Naive thymus-derived CD4-positive, alpha-beta T cell (primary cell): ENCODE results near the gene SH3BP5. TPM values are rescaled to one million over a fixed set of nuclear protein-coding genes. Genes with fewer than 3 reads are reported as not detected.

Experiments
- ATAC-seq: fragments of 150-1000 bp; cut with Tn5 transposase; 2 replicates; pipeline ENCODE4 v1.10.0; 2021; ENCODE audit warnings: mild to moderate bottlenecking, moderate library complexity
- CTCF ChIA-PET: fragments of 350-600 bp; sonication (Branson Sonifier 250); formaldehyde crosslinking; loops from one replicate; lab custom pipeline; 2021; ENCODE audit warnings: antibody characterized with exemption; lab: Charles Lee
- POLR2A ChIA-PET: fragments of 350-600 bp; sonication (Branson Sonifier 250); formaldehyde crosslinking; loops from one replicate; lab custom pipeline; 2021; ENCODE audit warnings: antibody characterized with exemption, inconsistent platforms; lab: Charles Lee
- DNase-seq, 9 donors: peaks; one replicate each; pipeline versions ENCODE4 v3.0.0 to v3.0.0-alpha.2; 2020 to 2022; ENCODE audit warnings: mixed read lengths in 1 of 9
- H3K27ac ChIP-seq: one replicate; pipeline ENCODE4 v1.7.0; 2013; ENCODE audit warnings: mild to moderate bottlenecking, low read depth, low read length, moderate library complexity
- H3K27me3 ChIP-seq, 2 donors: one replicate each; pipeline ENCODE4 v1.7.0; 2013; ENCODE audit warnings: low read length in 2 of 2, mild to moderate bottlenecking in 2 of 2, moderate library complexity in 2 of 2; ENCODE audit not compliant: control insufficient read depth in 2 of 2, insufficient read depth in 2 of 2
- H3K36me3 ChIP-seq, 3 experiments: 1 replicate in 2 of 3; 2 replicates in 1 of 3; pipeline ENCODE4 v1.7.0; 2013; ENCODE audit warnings: low read length in 3 of 3, mild to moderate bottlenecking in 3 of 3, moderate library complexity in 1 of 3; ENCODE audit not compliant: insufficient read depth in 3 of 3, control insufficient read depth in 2 of 3
- H3K4me1 ChIP-seq, 2 donors: one replicate each; pipeline ENCODE4 v1.7.0; 2013; ENCODE audit warnings: low read length in 2 of 2, mild to moderate bottlenecking in 2 of 2, moderate library complexity in 1 of 2; ENCODE audit not compliant: control insufficient read depth in 2 of 2, insufficient read depth in 2 of 2
- H3K4me3 ChIP-seq: 2 replicates; pipeline ENCODE4 v1.7.0; 2013; ENCODE audit warnings: mild to moderate bottlenecking, low read length
- H3K9me3 ChIP-seq, 3 experiments: 1 replicate in 2 of 3; 2 replicates in 1 of 3; pipeline ENCODE4 v1.7.0; 2013; ENCODE audit warnings: low read length in 3 of 3; ENCODE audit not compliant: control insufficient read depth in 2 of 3
- H3K27ac Mint-ChIP-seq, 9 donors: one replicate each; pipeline ENCODE4 v1.8.0; 2020 to 2022; ENCODE audit warnings: mixed read lengths in 9 of 9, mild to moderate bottlenecking in 8 of 9, moderate library complexity in 5 of 9, inconsistent platforms in 2 of 9
- H3K27me3 Mint-ChIP-seq, 5 donors: one replicate each; pipeline ENCODE4 v1.8.0; 2021 to 2022; ENCODE audit warnings: mixed read lengths in 5 of 5, mild to moderate bottlenecking in 1 of 5
- H3K36me3 Mint-ChIP-seq, 5 donors: one replicate each; pipeline ENCODE4 v1.8.0; 2020 to 2022; ENCODE audit warnings: mixed read lengths in 5 of 5, mild to moderate bottlenecking in 3 of 5, inconsistent platforms in 1 of 5
- H3K4me1 Mint-ChIP-seq, 7 donors: one replicate each; pipeline ENCODE4 v1.8.0; 2020 to 2022; ENCODE audit warnings: mixed read lengths in 7 of 7, mild to moderate bottlenecking in 3 of 7, inconsistent platforms in 1 of 7
- H3K4me3 Mint-ChIP-seq, 10 donors: one replicate each; pipeline ENCODE4 v1.8.0; 2020 to 2022; ENCODE audit warnings: mild to moderate bottlenecking in 10 of 10, mixed read lengths in 10 of 10, moderate library complexity in 6 of 10, inconsistent platforms in 2 of 10
- H3K9me3 Mint-ChIP-seq, 11 donors: one replicate each; pipeline ENCODE4 v1.8.0; 2020 to 2022; ENCODE audit warnings: mixed read lengths in 11 of 11, mild to moderate bottlenecking in 4 of 11, inconsistent platforms in 1 of 11, moderate library complexity in 1 of 11
- intact Hi-C, 2 donors: fragments of 100-400 bp; cut with micrococcal nuclease; formaldehyde crosslinking; loops; one replicate each; pipeline ENCODE4 v1.15.1; 2023
- polyA plus RNA-seq, 2 donors: library from polyadenylated mRNA; unstranded; fragments of 300-500 nt; fragmentation: Illumina TruSeq; gene quantifications; one replicate each; pipeline ENCODE4 v1.2.3, GENCODE V29; 2021
- total RNA-seq, 6 experiments: library from RNA in 5 of 6; stranded (reverse) in 5 of 6; gene quantifications; 1 replicate in 5 of 6; 2 replicates in 1 of 6; pipeline ENCODE4 v1.2.3 and lab custom pipeline; 2021 to 2026

The SH3BP5 gene
- total and polyA plus RNA-seq, 7 experiments from 2014 or later = 18.5 to 64.7 (median 39.5) TPM

DNA sequence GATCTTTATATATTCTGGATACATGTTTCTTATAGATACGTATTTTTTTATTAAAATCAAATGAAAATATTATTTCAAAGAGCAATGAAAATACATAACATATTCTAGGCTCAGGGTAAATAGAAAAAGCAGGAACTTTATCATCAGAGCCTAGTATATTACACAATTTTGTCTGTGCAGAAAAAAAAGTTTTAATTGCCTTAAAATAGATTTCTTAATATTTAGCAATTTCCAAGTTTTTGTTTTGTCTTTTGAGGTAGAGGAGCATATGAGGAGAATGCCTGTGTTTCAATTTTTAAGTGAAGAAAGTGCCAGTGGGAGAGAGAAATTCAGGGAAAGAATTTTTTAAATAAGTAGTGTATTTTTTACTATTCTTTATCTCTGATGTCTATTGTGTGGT lies 115.9 kb downstream of the SH3BP5 start:
- H3K27me3 Mint-ChIP-seq = no peaks in the 10 kb centered on the region
- intact Hi-C loops = loop anchor here in 1 of 2 donors (2.0 kb wide), 1 partner anchor 16 kb away; no protein-coding TSS in a partner anchor
- H3K4me1 ChIP-seq = no peaks in the 10 kb centered on the region
- peaks cover 12 to 50% (median 29%) of the 10 kb centered on the region in 7 donors for H3K4me1 Mint-ChIP-seq
- H3K36me3 ChIP-seq = peaks cover 20 to 57% (median 22%) of the 10 kb centered on the region in 3 experiments
- DNase-seq (no peak), ATAC-seq (no peak)
- CTCF ChIA-PET = interaction anchor here (0.6 to 1.5 kb wide), 3 partner anchors 11 to 98 kb away, joined by 3 read pairs; partner anchors contain the start of gene CAPN7
- H3K36me3 Mint-ChIP-seq = peaks cover 4 to 54% (median 33%) of the 10 kb centered on the region in 5 donors
- no peaks in the 10 kb centered on the region for H3K9me3 Mint-ChIP-seq
- H3K27ac Mint-ChIP-seq = peak overlapping the region in 7 of 9 donors; percentile 8 to 89 (median 53)
- no peaks in the 10 kb centered on the region for H3K9me3 ChIP-seq
- no peak overlapping the region for H3K4me3 ChIP-seq
- POLR2A ChIA-PET = interaction anchor here (0.7 to 1.7 kb wide), 3 partner anchors 10 to 143 kb away, joined by 3 to 19 read pairs (median 6); partner anchors contain the start of gene CAPN7
- H3K4me3 Mint-ChIP-seq = peak overlapping the region in 1 of 10 donors; percentile 67
- no peak overlapping the region for H3K27ac ChIP-seq
- no peaks in the 10 kb centered on the region for H3K27me3 ChIP-seq

DNA sequence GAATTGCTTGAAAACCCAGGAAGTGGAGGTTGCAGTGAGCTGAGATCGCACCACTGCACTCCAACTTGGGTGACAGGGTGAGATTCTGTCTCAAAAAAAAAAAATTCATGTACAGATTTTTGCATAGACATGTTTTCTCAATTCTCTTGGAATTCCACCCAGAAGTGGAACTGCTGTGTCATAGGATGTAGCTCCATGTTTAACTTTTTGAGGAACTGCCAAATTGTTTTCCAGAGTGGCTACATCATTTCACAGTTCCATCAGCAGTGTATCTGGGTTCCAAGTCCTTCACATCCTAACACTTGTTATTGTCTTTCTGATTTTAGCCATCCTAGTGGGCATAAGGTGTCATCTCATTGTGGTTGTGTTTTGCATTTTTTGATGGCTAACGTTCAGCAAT lies 116.4 kb downstream of the SH3BP5 start:
- Mint-ChIP-seq H3K36me3 (peaks cover 4 to 59% (median 33%) of the 10 kb centered on the region in 5 donors), H3K4me1 (peaks cover 12 to 51% (median 29%) of the 10 kb centered on the region in 7 donors), H3K27me3 (no peaks in the 10 kb centered on the region), H3K4me3 (no peak overlapping the region), H3K27ac (peak overlapping the region in 2 of 9 donors; percentile 53 to 89), H3K9me3 (no peaks in the 10 kb centered on the region)
- peaks cover 20 to 57% (median 22%) of the 10 kb centered on the region in 3 experiments for H3K36me3 ChIP-seq
- H3K9me3 ChIP-seq = no peaks in the 10 kb centered on the region
- POLR2A ChIA-PET = interaction anchor here (0.7 to 1.2 kb wide), 2 partner anchors 10 to 143 kb away, joined by 3 to 6 read pairs; partner anchors contain the start of gene CAPN7
- DNase-seq = no peak
- ATAC-seq = no peak
- no peak overlapping the region for H3K27ac ChIP-seq
- peaks cover 0 to 3% of the 10 kb centered on the region in 2 donors for H3K4me1 ChIP-seq
- H3K27me3 ChIP-seq = no peaks in the 10 kb centered on the region
- intact Hi-C loops = loop anchor here in 1 of 2 donors (2.0 kb wide), 1 partner anchor 17 kb away; no protein-coding TSS in a partner anchor
- CTCF ChIA-PET = interaction anchor here (0.6 to 1.7 kb wide), 3 partner anchors 13 to 98 kb away, joined by 3 to 5 read pairs (median 3); no protein-coding TSS in a partner anchor
- no peak overlapping the region for H3K4me3 ChIP-seq

DNA sequence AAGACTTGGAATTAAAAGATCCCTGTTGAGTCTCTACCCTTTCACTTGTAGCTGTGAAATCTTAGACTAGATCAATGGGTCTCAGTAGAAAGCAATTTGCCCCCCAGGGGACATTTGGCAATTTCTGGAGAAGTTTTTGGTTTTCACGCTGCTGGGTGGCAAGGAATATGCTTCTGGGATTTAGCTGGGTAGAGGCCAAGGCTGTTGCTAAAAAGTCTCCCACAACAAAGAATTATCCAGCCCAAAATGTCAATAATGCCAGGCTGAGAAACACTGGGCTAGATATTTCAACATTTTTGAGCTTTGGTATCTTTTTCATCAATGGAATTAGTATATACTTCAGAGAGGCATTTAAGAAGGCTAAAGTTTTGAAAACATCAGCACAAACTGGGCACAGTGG lies 117.6 kb downstream of the SH3BP5 start:
- no peak for ATAC-seq
- no peak overlapping the region for H3K27ac Mint-ChIP-seq
- H3K27me3 Mint-ChIP-seq = no peaks in the 10 kb centered on the region
- DNase-seq = no peak
- no peak overlapping the region for H3K27ac ChIP-seq
- peaks cover 19 to 50% (median 20%) of the 10 kb centered on the region in 3 experiments for H3K36me3 ChIP-seq
- peaks cover 12 to 61% (median 30%) of the 10 kb centered on the region in 7 donors for H3K4me1 Mint-ChIP-seq
- CTCF ChIA-PET = interaction anchor here (1.0 to 1.7 kb wide), 2 partner anchors 10 to 12 kb away, joined by 4 to 5 read pairs; no protein-coding TSS in a partner anchor
- H3K4me1 ChIP-seq = peaks cover 0 to 3% of the 10 kb centered on the region in 2 donors
- no peaks in the 10 kb centered on the region for H3K27me3 ChIP-seq
- POLR2A ChIA-PET = interaction anchor here (1.1 to 1.6 kb wide), 2 partner anchors 9 to 12 kb away, joined by 4 read pairs; partner anchors contain the start of gene CAPN7
- no peaks in the 10 kb centered on the region for H3K9me3 ChIP-seq
- H3K4me3 ChIP-seq = no peak overlapping the region
- H3K36me3 Mint-ChIP-seq = peaks cover 4 to 56% (median 26%) of the 10 kb centered on the region in 5 donors
- H3K4me3 Mint-ChIP-seq = peak overlapping the region in 1 of 10 donors; percentile 9
- intact Hi-C loops = no loop called here
- no peaks in the 10 kb centered on the region for H3K9me3 Mint-ChIP-seq

DNA sequence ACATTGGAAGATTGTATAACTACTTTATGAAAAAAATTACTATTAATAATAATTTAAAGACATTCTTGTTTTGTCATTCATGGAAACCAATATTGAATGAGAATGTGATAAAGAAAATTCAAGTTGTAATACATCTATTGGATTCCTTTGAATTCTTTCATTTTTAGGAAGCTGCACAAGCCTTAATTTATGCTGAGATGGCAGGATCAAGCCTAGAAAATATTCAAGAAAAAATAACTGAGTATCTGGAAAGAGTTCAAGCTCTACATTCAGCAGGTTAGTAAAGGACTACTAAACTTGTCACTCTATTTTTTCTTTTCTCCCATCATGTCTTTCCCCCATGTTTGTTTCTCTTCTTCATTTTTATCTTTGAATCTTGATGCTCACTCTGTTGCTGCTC lies 120.4 kb downstream of the SH3BP5 start:
- Histone ChIP-seq H3K36me3 (peaks cover 0 to 29% (median 0%) of the 10 kb centered on the region in 3 experiments), H3K9me3 (no peaks in the 10 kb centered on the region), H3K27ac (no peak overlapping the region), H3K27me3 (no peaks in the 10 kb centered on the region), H3K4me3 (no peak overlapping the region), H3K4me1 (peaks cover 11 to 17% of the 10 kb centered on the region in 2 donors)
- H3K9me3 Mint-ChIP-seq = no peaks in the 10 kb centered on the region
- no peak overlapping the region for H3K4me3 Mint-ChIP-seq
- ChIA-PET POLR2A (no interaction called here), CTCF (interaction anchor here (0.7 kb wide), 1 partner anchor 9 kb away, joined by 3 read pairs; no protein-coding TSS in a partner anchor)
- DNase-seq = no peak
- peak overlapping the region in 3 of 9 donors; percentile 3 to 46 (median 9) for H3K27ac Mint-ChIP-seq
- peaks cover 22 to 61% (median 39%) of the 10 kb centered on the region in 7 donors for H3K4me1 Mint-ChIP-seq
- H3K36me3 Mint-ChIP-seq = peaks cover 0 to 35% (median 11%) of the 10 kb centered on the region in 5 donors
- no peak for ATAC-seq
- intact Hi-C loops = no loop called here
- H3K27me3 Mint-ChIP-seq = no peaks in the 10 kb centered on the region

DNA sequence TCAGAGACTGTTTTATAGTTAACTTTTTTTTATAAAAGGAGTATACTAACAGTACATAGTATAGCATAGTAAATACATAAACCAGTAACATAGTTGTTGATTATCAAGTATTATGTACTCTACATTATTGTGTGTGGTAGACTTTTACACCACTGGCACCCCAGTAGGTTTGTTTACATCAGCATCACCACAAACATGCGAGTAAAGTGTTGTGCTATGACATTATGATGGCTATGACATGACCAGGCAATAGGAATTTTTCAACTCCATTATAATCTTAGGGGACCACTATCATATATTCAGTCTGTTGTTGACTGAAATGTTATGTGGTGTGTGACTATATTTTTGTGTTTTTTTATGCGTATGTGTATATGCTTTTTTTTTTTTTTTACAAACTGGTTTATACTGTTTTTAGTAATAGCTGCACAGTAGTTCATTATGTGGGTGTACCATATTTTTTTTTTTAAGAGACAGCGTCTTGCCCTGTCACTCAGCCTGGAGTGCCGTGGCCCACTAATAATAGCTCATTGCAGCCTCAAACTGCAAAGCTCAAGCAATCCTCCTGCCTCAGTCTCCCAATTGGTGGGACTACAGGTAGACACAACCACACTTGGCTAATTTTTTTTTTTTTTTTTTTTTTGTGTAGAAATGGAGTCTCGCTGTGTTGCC lies 124.4 kb downstream of the SH3BP5 start:
- ChIA-PET CTCF (interaction anchor here (0.6 to 1.2 kb wide), 6 partner anchors 60 to 1029 kb away, joined by 3 to 4 read pairs (median 3); partner anchors contain the start of gene RBSN), POLR2A (interaction anchor here (0.6 to 3.4 kb wide), 9 partner anchors 9 to 1093 kb away, joined by 3 to 19 read pairs (median 4); partner anchors contain the start of gene RBSN)
- Histone ChIP-seq H3K4me1 (peaks cover 11 to 17% of the 10 kb centered on the region in 2 donors), H3K4me3 (peak overlapping the region; percentile 1), H3K36me3 (peaks cover 0 to 26% (median 0%) of the 10 kb centered on the region in 3 experiments), H3K27me3 (no peaks in the 10 kb centered on the region), H3K27ac (no peak overlapping the region), H3K9me3 (no peaks in the 10 kb centered on the region)
- Mint-ChIP-seq H3K27ac (peak overlapping the region in 3 of 9 donors; percentile 34 to 93 (median 46)), H3K27me3 (no peaks in the 10 kb centered on the region), H3K4me3 (peak overlapping the region; percentile 62 to 96 (median 93)), H3K36me3 (peaks cover 0 to 19% (median 6%) of the 10 kb centered on the region in 5 donors), H3K4me1 (peaks cover 19 to 59% (median 39%) of the 10 kb centered on the region in 7 donors), H3K9me3 (no peaks in the 10 kb centered on the region)
- ATAC-seq (no peak), DNase-seq (no peak)
- intact Hi-C loops = loop anchor here (2.0 to 10.0 kb wide), 7 partner anchors 15 to 1313 kb away; partner anchors contain the start of gene CCDC174 (in 1 of the 2)
